ENCODE data around the gene PLEKHM3.

Gene PLEKHM3

GRCh38 chr2:208036357-208036756 lies 11.0 kb upstream of the PLEKHM3 start:
- no peak for TF ChIP-seq CTCF (IDR thresholded peaks at IDR 0.05; ENCODE audit: low read depth, low read length)
- peak; percentile 17 to 21 for DNase-seq (ENCODE audit: low read depth in 2 of 2)
- no peak overlapping the region for H3K4me3 ChIP-seq (replicated peaks in 1 of 2; ENCODE audit: low read depth in 2 of 2, low read length in 2 of 2)

GRCh38 chr2:208034503-208035140 lies 9.3 kb upstream of the PLEKHM3 start:
- no peak for TF ChIP-seq CTCF (IDR thresholded peaks at IDR 0.05; ENCODE audit: low read depth, low read length)
- DNase-seq (ENCODE audit: low read depth in 2 of 2), result no peak
- H3K4me3 ChIP-seq (replicated peaks in 1 of 2; ENCODE audit: low read depth in 2 of 2, low read length in 2 of 2), result no peak overlapping the region

- peak; percentile 30 to 54 for DNase-seq (ENCODE audit: low read depth in 2 of 2)
- TF ChIP-seq CTCF (IDR thresholded peaks at IDR 0.05; ENCODE audit: low read depth, low read length), result no peak
Observed at GRCh38 chr2:208033701-208034502, 8.6 kb upstream of the PLEKHM3 start.

GRCh38 chr2:208031608-208032019 lies 6.3 kb upstream of the PLEKHM3 start:
- DNase-seq (ENCODE audit: low read depth in 2 of 2), result peak; percentile 55 to 59
- H3K4me3 ChIP-seq (replicated peaks in 1 of 2; ENCODE audit: low read depth in 2 of 2, low read length in 2 of 2), result no peak overlapping the region
- TF ChIP-seq CTCF (IDR thresholded peaks at IDR 0.05; ENCODE audit: low read depth, low read length), result no peak

More at GRCh38 chr2:208033701-208034502, 8.6 kb upstream of the PLEKHM3 start:
- no peak overlapping the region for H3K4me3 ChIP-seq (replicated peaks in 1 of 2; ENCODE audit: low read depth in 2 of 2, low read length in 2 of 2)

GRCh38 chr2:208025814-208026184 lies 472 bp upstream of the PLEKHM3 start:
- TF ChIP-seq CTCF (IDR thresholded peaks at IDR 0.05; ENCODE audit: low read depth, low read length), result no peak
- H3K4me3 ChIP-seq (replicated peaks in 1 of 2; ENCODE audit: low read depth in 2 of 2, low read length in 2 of 2), result peak overlapping the region; percentile 85 to 97
- no peak for DNase-seq (ENCODE audit: low read depth in 2 of 2)

- no peak overlapping the region for H3K4me3 ChIP-seq (replicated peaks in 1 of 2; ENCODE audit: low read depth in 2 of 2, low read length in 2 of 2)
- no peak for TF ChIP-seq CTCF (IDR thresholded peaks at IDR 0.05; ENCODE audit: low read depth, low read length)
Observed at GRCh38 chr2:208024091-208024490, 1.2 kb downstream of the PLEKHM3 start.

More at GRCh38 chr2:208024091-208024490, 1.2 kb downstream of the PLEKHM3 start:
- no peak for DNase-seq (ENCODE audit: low read depth in 2 of 2)
